ENCODE measurements around the gene SDHB. TPM values are rescaled to one million over a fixed set of nuclear protein-coding genes. Genes with fewer than 3 reads are reported as not detected.

SDHB gene
- total RNA-seq, 2 experiments from 2014 or later: 105 to 106 TPM

DNA sequence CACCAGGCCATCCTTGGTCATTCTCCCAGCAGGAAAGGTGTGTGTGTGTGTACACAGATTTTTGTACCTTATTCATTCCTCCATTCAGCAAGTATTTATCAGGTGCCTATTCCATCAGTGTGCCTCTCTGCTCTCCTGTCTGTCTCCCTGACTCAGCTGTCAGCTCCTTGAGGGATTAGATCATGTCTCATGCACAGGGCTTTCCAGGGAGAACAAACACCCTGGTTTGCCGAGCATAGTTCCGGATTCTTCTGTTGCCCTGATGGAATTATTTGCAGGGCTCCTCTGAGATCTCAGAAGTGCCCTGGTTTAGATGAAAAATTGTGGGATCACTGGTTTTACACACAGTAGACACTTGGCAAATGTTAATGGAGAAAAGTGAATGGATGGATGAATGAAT lies 8.1 kb upstream of the SDHB start:
- peaks cover 16% of the 10 kb centered on the region for H3K4me1 ChIP-seq (ENCODE audit: insufficient read depth, low read length, poor library complexity, severe bottlenecking)
- no peak overlapping the region for H3K27ac ChIP-seq (ENCODE audit: low read depth, low read length, poor library complexity, severe bottlenecking)
- H2AFZ ChIP-seq (ENCODE audit: low read length): no peak overlapping the region
- TF ChIP-seq, protein P1, sequence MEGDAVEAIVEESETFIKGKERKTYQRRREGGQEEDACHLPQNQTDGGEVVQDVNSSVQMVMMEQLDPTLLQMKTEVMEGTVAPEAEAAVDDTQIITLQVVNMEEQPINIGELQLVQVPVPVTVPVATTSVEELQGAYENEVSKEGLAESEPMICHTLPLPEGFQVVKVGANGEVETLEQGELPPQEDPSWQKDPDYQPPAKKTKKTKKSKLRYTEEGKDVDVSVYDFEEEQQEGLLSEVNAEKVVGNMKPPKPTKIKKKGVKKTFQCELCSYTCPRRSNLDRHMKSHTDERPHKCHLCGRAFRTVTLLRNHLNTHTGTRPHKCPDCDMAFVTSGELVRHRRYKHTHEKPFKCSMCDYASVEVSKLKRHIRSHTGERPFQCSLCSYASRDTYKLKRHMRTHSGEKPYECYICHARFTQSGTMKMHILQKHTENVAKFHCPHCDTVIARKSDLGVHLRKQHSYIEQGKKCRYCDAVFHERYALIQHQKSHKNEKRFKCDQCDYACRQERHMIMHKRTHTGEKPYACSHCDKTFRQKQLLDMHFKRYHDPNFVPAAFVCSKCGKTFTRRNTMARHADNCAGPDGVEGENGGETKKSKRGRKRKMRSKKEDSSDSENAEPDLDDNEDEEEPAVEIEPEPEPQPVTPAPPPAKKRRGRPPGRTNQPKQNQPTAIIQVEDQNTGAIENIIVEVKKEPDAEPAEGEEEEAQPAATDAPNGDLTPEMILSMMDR (conservative IDR thresholded peaks at IDR 0.05; ENCODE audit: low read length): no peak
- TF ChIP-seq EZH2phosphoT487 (IDR thresholded peaks at IDR 0.05; ENCODE audit: borderline replicate concordance, low read depth, low read length): no peak
- H3K79me2 ChIP-seq (ENCODE audit: insufficient read depth, low read depth, low read length): no peaks in the 10 kb centered on the region
- no peak overlapping the region for H3K4me2 ChIP-seq (ENCODE audit: low read length)
- CTCF ChIA-PET (ENCODE audit: unreplicated experiment): no interaction called here
- H3K4me3 ChIP-seq (ENCODE audit: low read depth, low read length, poor library complexity, severe bottlenecking): no peak overlapping the region
- intact Hi-C loops (cut with micrococcal nuclease; ENCODE audit: unreplicated experiment): loop anchor here (5.0 kb wide), 1 partner anchor 60 kb away; no protein-coding TSS in a partner anchor
- peaks cover 9% of the 10 kb centered on the region; the same call in 1 of the 2 replicates for H3K9me3 ChIP-seq (ENCODE audit: low read length)
- no TSS peak for BruUV-seq (replicated peaks)
- no peak for DNase-seq (ENCODE audit: low spot score)
- no peaks in the 10 kb centered on the region for H3K36me3 ChIP-seq (ENCODE audit: insufficient read depth, low read length)
- POLR2A ChIA-PET: interaction anchor here (0.6 kb wide), 1 partner anchor 45 kb away, joined by 3 read pairs; no protein-coding TSS in a partner anchor
- no peaks in the 10 kb centered on the region for H3K9me2 ChIP-seq (ENCODE audit: insufficient read depth, low read length)
- H4K20me1 ChIP-seq (ENCODE audit: insufficient read depth, low read length): no peaks in the 10 kb centered on the region

DNA sequence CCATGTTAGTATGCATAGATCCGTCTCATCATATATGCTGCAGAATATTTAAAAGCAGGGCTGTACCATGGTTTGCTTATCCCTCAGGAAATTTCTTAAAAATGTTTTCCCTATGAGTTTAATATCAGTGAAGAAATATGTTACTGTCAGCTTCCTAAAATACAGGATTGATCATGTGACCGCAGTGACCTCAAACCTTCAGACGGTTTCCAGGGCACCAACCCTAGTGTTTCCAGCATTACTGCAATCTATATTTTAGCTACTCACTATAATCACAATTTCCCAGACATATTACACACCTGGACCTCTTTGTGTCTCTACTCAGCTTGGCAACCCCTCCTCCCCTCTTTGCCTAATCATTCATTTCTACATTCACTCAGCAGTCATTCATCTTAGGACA lies 7.7 kb upstream of the SDHB start:
- CTCF ChIA-PET (ENCODE audit: unreplicated experiment): no interaction called here

DNA sequence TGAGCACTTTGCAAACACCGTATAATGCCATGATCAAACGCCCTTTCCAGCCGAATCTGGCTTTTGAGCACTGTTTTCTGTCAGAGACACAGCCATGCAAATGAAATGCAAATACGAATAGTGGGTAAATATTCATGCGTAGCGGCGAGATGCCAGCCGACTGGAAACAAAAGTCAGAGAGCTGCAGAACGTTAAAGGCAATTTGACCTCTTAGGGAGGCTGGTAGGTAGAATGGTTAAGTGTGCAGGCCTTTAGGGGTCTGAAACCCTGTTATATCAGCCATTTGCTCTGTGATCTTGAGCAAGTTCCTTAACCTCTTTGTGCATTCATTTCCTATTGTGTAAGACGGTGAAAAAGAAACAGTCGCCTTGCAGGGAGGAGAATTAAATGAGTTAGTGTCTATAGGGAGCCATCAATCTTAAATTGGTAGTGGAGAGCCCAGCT lies 6.5 kb upstream of the SDHB start:
- TF ChIP-seq, protein P1 (conservative IDR thresholded peaks at IDR 0.05; ENCODE audit: low read length): no peak
- TF ChIP-seq EZH2phosphoT487 (IDR thresholded peaks at IDR 0.05; ENCODE audit: borderline replicate concordance, low read depth, low read length): no peak
- peak overlapping the region; percentile 80 for H2AFZ ChIP-seq (ENCODE audit: low read length)
- H3K9me3 ChIP-seq (ENCODE audit: low read length): peaks cover 9% of the 10 kb centered on the region; the same call in 1 of the 2 replicates
- H3K36me3 ChIP-seq (ENCODE audit: insufficient read depth, low read length): no peaks in the 10 kb centered on the region
- H3K27ac ChIP-seq (ENCODE audit: low read depth, low read length, poor library complexity, severe bottlenecking): no peak overlapping the region
- no peaks in the 10 kb centered on the region for H4K20me1 ChIP-seq (ENCODE audit: insufficient read depth, low read length)
- no peaks in the 10 kb centered on the region for H3K79me2 ChIP-seq (ENCODE audit: insufficient read depth, low read depth, low read length)
- peak overlapping the region; percentile 29 for H3K4me3 ChIP-seq (ENCODE audit: low read depth, low read length, poor library complexity, severe bottlenecking)
- H3K9me2 ChIP-seq (ENCODE audit: insufficient read depth, low read length): no peaks in the 10 kb centered on the region
- no TSS peak for BruUV-seq (replicated peaks)
- DNase-seq (ENCODE audit: low spot score): peak; percentile 19
- peaks cover 16% of the 10 kb centered on the region for H3K4me1 ChIP-seq (ENCODE audit: insufficient read depth, low read length, poor library complexity, severe bottlenecking)
- CTCF ChIA-PET (ENCODE audit: unreplicated experiment): interaction anchor here (0.5 kb wide), 1 partner anchor 251 kb away, joined by 4 read pairs; no protein-coding TSS in a partner anchor
- POLR2A ChIA-PET: no interaction called here
- intact Hi-C loops (cut with micrococcal nuclease; ENCODE audit: unreplicated experiment): loop anchor here (5.0 kb wide), 1 partner anchor 62 kb away; no protein-coding TSS in a partner anchor
- H3K4me2 ChIP-seq (ENCODE audit: low read length): peak overlapping the region; percentile 61

More for the DNA sequence above, 7.7 kb upstream of the SDHB start:
- DNase-seq (ENCODE audit: low spot score): no peak
- Histone ChIP-seq H3K4me1 (ENCODE audit: insufficient read depth, low read length, poor library complexity, severe bottlenecking) (peaks cover 16% of the 10 kb centered on the region), H2AFZ (ENCODE audit: low read length) (no peak overlapping the region), H3K27ac (ENCODE audit: low read depth, low read length, poor library complexity, severe bottlenecking) (no peak overlapping the region), H3K9me2 (ENCODE audit: insufficient read depth, low read length) (no peaks in the 10 kb centered on the region), H3K36me3 (ENCODE audit: insufficient read depth, low read length) (no peaks in the 10 kb centered on the region), H4K20me1 (ENCODE audit: insufficient read depth, low read length) (no peaks in the 10 kb centered on the region), H3K4me3 (ENCODE audit: low read depth, low read length, poor library complexity, severe bottlenecking) (no peak overlapping the region), H3K79me2 (ENCODE audit: insufficient read depth, low read depth, low read length) (no peaks in the 10 kb centered on the region), H3K9me3 (ENCODE audit: low read length) (peaks cover 9% of the 10 kb centered on the region; the same call in 1 of the 2 replicates), H3K4me2 (ENCODE audit: low read length) (no peak overlapping the region)
- intact Hi-C loops (cut with micrococcal nuclease; ENCODE audit: unreplicated experiment): loop anchor here (5.0 kb wide), 1 partner anchor 61 kb away; no protein-coding TSS in a partner anchor
- POLR2A ChIA-PET: no interaction called here
- TF ChIP-seq EZH2phosphoT487 (IDR thresholded peaks at IDR 0.05; ENCODE audit: borderline replicate concordance, low read depth, low read length): no peak
- TF ChIP-seq, protein P1 (conservative IDR thresholded peaks at IDR 0.05; ENCODE audit: low read length): no peak
- BruUV-seq (replicated peaks): no TSS peak
